HG03520 (cell line): ENCODE data around the gene EYS.
"Not testable (repeated sequence)": the region's sequence is repeated elsewhere in the genome, so short reads cannot be mapped to it uniquely, and the experiment has no call there.

ENCODE experiments used
- ATAC-seq: cut with Tn5 transposase; IDR thresholded peaks from one replicate; pipeline ENCODE4 v1.9.1; 2021; ENCODE audit warnings: mild to moderate bottlenecking, moderate library complexity; ENCODE audit not compliant: unreplicated experiment

EYS gene

GRCh38 chr6:63935732-63936131 lies 1771.3 kb downstream of the EYS start:
- ATAC-seq = no peak

GRCh38 chr6:63933948-63934347 lies 1773.1 kb downstream of the EYS start:
- not testable (repeated sequence) for ATAC-seq

GRCh38 chr6:63930848-63931247 lies 1776.2 kb downstream of the EYS start:
- no peak for ATAC-seq

- ATAC-seq = no peak
Measured at GRCh38 chr6:63929111-63929510, 1777.9 kb downstream of the EYS start.

GRCh38 chr6:63928613-63929012 lies 1778.4 kb downstream of the EYS start:
- no peak for ATAC-seq

GRCh38 chr6:63926950-63927927 lies 1779.8 kb downstream of the EYS start:
- no peak for ATAC-seq

GRCh38 chr6:63926258-63926780 lies 1780.7 kb downstream of the EYS start:
- no peak for ATAC-seq

- peak; percentile 72 for ATAC-seq
Measured at GRCh38 chr6:63923139-63923739, 1783.8 kb downstream of the EYS start.

- no peak for ATAC-seq
Measured at GRCh38 chr6:63919556-63920110, 1787.4 kb downstream of the EYS start.

GRCh38 chr6:63912887-63913286 lies 1794.1 kb downstream of the EYS start:
- ATAC-seq = no peak

- no peak for ATAC-seq
Measured at GRCh38 chr6:63910863-63911551, 1796.0 kb downstream of the EYS start.

GRCh38 chr6:63904650-63905248 lies 1802.3 kb downstream of the EYS start:
- peak; percentile 48 for ATAC-seq

GRCh38 chr6:63899550-63899949 lies 1807.5 kb downstream of the EYS start:
- no peak for ATAC-seq

GRCh38 chr6:63897952-63898351 lies 1809.1 kb downstream of the EYS start:
- no peak for ATAC-seq

GRCh38 chr6:63897459-63897858 lies 1809.6 kb downstream of the EYS start:
- no peak for ATAC-seq

- ATAC-seq = no peak
Measured at GRCh38 chr6:63888416-63888815, 1818.6 kb downstream of the EYS start.

GRCh38 chr6:63887804-63888203 lies 1819.2 kb downstream of the EYS start:
- ATAC-seq = not testable (repeated sequence)

- no peak for ATAC-seq
Measured at GRCh38 chr6:63887002-63887751, 1819.8 kb downstream of the EYS start.

GRCh38 chr6:63886341-63886740 lies 1820.7 kb downstream of the EYS start:
- ATAC-seq = no peak

- peak; percentile 76 for ATAC-seq
Measured at GRCh38 chr6:63883597-63883996, 1823.4 kb downstream of the EYS start.
